Colonic mucosa (tissue), 4 donors: ENCODE results near the gene CENPM. TPM values are rescaled to one million over a fixed set of nuclear protein-coding genes. Genes with fewer than 3 reads are reported as not detected.

Experiments
- DNase-seq: peaks from one replicate; pipeline ENCODE4 v3.0.0-alpha.2; 2020
- H3K27ac ChIP-seq: fragments of 200-600 bp; one replicate; pipeline ENCODE4 v1.8.0; 2021
- H3K27me3 ChIP-seq: fragments of 200-600 bp; one replicate; pipeline ENCODE4 v1.8.0; 2021
- H3K36me3 ChIP-seq: fragments of 200-600 bp; one replicate; pipeline ENCODE4 v1.8.0; 2021
- H3K4me1 ChIP-seq: fragments of 200-600 bp; one replicate; pipeline ENCODE4 v1.8.0; 2021; ENCODE audit warnings: mild to moderate bottlenecking
- H3K4me3 ChIP-seq: fragments of 200-600 bp; one replicate; pipeline ENCODE4 v1.8.0; 2021
- H3K9ac ChIP-seq, 2 donors: one replicate each; pipeline ENCODE4 v1.7.0; 2013; ENCODE audit warnings: control low read depth in 2 of 2, low read depth in 2 of 2, low read length in 2 of 2
- H3K9me3 ChIP-seq: fragments of 200-600 bp; one replicate; pipeline ENCODE4 v1.8.0; 2021
- intact Hi-C: fragments of 100-400 bp; cut with DNase I; formaldehyde crosslinking; loops from one replicate; pipeline ENCODE4 v1.14.1; 2022
- total RNA-seq, 2 donors: library from RNA; stranded (reverse); fragmentation: NEBNext Ultra II Directional in 1 of 2; extraction: Animal tissue kit (Norgen Biotek cat#: 25700) in 1 of 2; gene quantifications; one replicate each; pipeline ENCODE4 v1.2.1, GENCODE V29; 2021
- TF ChIP-seq, protein P1 (sequence below): fragments of 200-600 bp; IDR thresholded peaks from one replicate; pipeline ENCODE4 v1.8.0; 2022; ENCODE audit warnings: antibody characterized with exemption, mild to moderate bottlenecking
- donor health status: healthy.
- donor health status: DM: no; HTN: no; CAD: no.
- donor health status: DM: no; HTN: no; CAD: no.

The CENPM gene
- total RNA-seq, 2 donors from 2014 or later, result 13.7 to 64.3 TPM

DNA sequence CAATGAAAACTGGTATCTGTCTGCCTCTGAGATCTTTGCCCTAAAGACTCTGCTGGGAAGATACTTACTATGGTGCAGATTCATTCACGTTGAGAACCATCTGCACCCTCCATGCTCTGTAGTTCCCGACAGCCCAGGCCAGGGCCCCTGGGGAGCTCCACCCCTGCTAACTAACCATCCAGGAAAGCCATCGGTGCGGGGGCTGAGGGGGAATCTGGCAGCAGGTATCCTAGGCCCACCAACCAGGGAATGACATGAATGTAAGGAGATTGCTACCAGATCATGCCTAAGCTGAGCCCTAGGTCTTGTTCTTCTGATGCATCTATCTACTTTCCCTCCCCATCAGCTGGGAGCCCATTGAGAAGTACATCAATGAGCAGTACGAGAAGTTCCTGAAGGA lies 40.3 kb upstream of the CENPM start:
- no peak overlapping the region for H3K9ac ChIP-seq
- H3K27me3 ChIP-seq, result no peaks in the 10 kb centered on the region
- H3K4me1 ChIP-seq, result no peaks in the 10 kb centered on the region
- TF ChIP-seq, protein P1, sequence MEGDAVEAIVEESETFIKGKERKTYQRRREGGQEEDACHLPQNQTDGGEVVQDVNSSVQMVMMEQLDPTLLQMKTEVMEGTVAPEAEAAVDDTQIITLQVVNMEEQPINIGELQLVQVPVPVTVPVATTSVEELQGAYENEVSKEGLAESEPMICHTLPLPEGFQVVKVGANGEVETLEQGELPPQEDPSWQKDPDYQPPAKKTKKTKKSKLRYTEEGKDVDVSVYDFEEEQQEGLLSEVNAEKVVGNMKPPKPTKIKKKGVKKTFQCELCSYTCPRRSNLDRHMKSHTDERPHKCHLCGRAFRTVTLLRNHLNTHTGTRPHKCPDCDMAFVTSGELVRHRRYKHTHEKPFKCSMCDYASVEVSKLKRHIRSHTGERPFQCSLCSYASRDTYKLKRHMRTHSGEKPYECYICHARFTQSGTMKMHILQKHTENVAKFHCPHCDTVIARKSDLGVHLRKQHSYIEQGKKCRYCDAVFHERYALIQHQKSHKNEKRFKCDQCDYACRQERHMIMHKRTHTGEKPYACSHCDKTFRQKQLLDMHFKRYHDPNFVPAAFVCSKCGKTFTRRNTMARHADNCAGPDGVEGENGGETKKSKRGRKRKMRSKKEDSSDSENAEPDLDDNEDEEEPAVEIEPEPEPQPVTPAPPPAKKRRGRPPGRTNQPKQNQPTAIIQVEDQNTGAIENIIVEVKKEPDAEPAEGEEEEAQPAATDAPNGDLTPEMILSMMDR, result no peak
- no peak for DNase-seq
- no peaks in the 10 kb centered on the region for H3K9me3 ChIP-seq
- H3K36me3 ChIP-seq, result no peaks in the 10 kb centered on the region
- no peak overlapping the region for H3K27ac ChIP-seq
- intact Hi-C loops, result no loop called here
- no peak overlapping the region for H3K4me3 ChIP-seq

DNA sequence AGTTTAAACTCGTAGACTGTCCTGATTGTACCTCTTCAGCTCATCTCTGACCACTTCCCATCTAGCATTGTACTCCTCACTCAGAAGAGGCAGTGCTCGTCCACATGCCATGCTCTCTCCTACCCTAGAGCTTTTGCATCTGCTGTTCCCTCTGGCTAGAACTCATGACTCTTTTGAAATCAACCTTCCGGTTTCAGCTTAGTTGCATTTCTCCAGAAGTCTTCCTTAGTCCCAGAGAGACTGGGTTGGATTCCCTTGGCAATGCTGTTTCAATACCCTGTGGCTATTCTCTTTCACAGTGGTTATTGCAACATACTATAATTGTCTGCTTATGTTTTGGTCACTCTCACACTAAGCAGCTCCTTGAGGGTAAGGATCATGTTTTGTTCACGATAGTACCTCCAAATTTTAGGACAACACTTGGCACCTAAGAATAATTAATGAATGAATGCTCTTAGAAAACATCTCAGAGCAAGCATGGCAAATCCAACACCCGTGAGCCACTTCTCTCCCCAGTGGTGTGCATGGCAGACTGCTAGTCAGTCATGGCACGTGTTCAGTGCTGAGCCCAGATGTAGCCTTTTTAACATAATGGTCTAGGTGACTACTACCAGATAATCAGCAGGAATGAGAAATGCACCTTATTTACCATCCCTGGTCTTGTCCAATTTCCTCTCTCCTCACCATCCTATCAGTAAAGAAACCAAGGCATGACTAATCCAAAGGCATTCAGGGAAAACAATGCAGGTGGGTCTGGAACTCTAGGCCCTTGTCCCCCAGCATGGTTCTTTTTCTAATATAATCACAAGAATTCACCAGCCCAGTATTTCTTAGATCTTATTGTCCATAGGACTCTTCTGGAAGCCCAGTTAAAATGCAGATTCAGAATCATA lies 36.8 kb upstream of the CENPM start:
- no peak overlapping the region for H3K4me3 ChIP-seq
- intact Hi-C loops, result no loop called here
- DNase-seq, result no peak
- no peaks in the 10 kb centered on the region for H3K9me3 ChIP-seq
- H3K27ac ChIP-seq, result no peak overlapping the region
- no peaks in the 10 kb centered on the region for H3K36me3 ChIP-seq
- H3K4me1 ChIP-seq, result no peaks in the 10 kb centered on the region
- TF ChIP-seq, protein P1, result no peak
- no peak overlapping the region for H3K9ac ChIP-seq
- no peaks in the 10 kb centered on the region for H3K27me3 ChIP-seq

DNA sequence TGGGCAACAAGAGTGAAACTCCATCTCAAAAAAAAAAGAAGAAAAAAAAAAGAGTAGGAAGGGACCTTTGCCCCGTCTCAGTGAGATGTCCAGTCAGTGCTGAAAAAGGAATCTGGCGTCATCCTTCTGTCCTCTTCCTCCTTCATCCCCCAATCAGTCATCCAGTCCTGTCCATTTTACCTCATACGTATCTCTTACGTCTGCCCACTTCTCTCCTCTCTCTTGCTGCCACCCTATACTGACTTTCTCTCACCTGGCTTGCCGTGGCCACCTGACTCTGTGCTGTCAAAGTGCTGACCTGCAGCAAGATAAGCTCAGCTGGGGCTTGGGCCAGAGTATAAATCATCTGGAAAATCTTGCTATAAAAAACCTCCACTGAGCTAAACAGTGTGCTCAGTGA lies 35.9 kb upstream of the CENPM start:
- Histone ChIP-seq H3K4me1 (no peaks in the 10 kb centered on the region), H3K36me3 (no peaks in the 10 kb centered on the region), H3K27ac (no peak overlapping the region), H3K27me3 (peaks cover 4% of the 10 kb centered on the region), H3K9ac (no peak overlapping the region), H3K9me3 (no peaks in the 10 kb centered on the region), H3K4me3 (no peak overlapping the region)
- no peak for DNase-seq
- TF ChIP-seq, protein P1, result no peak
- intact Hi-C loops, result no loop called here

DNA sequence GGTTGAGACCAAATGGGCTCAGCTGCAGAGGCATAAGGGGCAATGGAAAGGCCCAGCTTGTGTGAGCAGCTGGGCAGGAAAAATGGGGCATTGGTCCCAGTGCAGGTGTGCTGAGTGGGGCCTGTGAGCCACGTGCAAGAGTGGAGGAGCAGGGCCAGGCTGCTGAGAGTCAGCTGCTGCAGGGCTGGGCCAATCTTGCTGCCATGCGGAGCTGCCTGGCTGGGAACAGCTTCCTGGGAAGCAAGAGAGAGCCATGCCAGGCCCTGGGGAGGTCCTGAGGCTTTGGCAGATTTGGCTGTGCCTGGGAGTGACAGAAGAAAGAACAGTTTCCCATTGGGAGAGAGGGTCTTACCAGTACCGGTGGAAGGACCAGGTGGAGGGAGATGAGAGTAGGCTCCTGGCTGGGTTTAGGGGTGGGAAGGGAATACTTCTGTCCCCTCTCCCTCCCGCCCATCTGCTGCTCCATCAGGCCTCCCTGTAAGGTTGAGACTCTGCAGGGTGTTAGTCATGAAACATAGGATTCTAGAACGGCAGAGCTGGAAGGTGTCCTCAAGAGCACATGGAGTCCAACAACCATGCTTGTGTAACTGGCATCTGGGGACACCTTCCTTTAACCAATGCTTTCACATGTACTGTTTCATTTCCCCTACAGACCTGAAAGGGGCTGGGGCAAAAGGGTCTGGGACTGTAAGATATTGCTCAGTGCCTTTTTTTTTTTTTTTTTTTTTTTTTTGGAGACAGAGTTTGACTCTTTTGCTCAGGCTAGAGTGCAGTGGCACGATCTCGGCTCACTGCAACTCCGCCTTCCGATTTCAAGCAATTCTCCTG lies 32.7 kb upstream of the CENPM start:
- Histone ChIP-seq H3K27ac (no peak overlapping the region), H3K4me3 (no peak overlapping the region), H3K9ac (no peak overlapping the region), H3K27me3 (peaks cover 27% of the 10 kb centered on the region), H3K9me3 (no peaks in the 10 kb centered on the region), H3K36me3 (no peaks in the 10 kb centered on the region), H3K4me1 (no peaks in the 10 kb centered on the region)
- TF ChIP-seq, protein P1, result no peak
- intact Hi-C loops, result loop anchor here (10.0 kb wide), 1 partner anchor 455 kb away; the partner anchor contains the start of gene NFAM1
- no peak for DNase-seq

DNA sequence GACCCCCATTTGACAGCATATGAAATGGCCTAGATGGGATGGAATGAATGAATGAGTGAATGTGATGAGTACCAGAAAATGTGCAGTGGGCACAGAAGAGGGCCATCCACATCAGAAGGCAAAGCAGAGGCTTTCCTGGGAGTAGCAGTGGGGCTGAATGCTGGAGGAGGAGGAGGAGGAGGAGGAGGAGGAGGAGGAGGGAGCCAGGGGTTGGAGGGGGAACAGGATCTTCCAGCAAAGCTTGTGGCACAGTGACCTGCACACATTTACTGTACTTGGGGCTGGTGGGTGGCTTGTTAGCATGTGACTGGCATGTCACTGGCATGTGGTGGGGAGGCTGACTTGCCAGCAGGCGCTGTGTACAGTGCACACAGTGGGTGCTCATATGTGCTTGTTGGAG lies 31.8 kb upstream of the CENPM start:
- Histone ChIP-seq H3K4me1 (no peaks in the 10 kb centered on the region), H3K36me3 (no peaks in the 10 kb centered on the region), H3K27me3 (peaks cover 27% of the 10 kb centered on the region), H3K4me3 (no peak overlapping the region), H3K27ac (no peak overlapping the region), H3K9ac (no peak overlapping the region), H3K9me3 (no peaks in the 10 kb centered on the region)
- TF ChIP-seq, protein P1, result no peak
- DNase-seq, result no peak
- intact Hi-C loops, result loop anchor here (10.0 kb wide), 1 partner anchor 456 kb away; the partner anchor contains the start of gene NFAM1
